Measurements from ENCODE around the gene PROK1.

Gene PROK1

GRCh38 chr1:110466646-110467280, 15.8 kb downstream of the PROK1 start:
- DNase-seq = no peak

- DNase-seq = no peak
These were observed 20.2 kb downstream of the PROK1 start for GRCh38 chr1:110471131-110471530.

- no peak for DNase-seq
These were observed 21.6 kb downstream of the PROK1 start for GRCh38 chr1:110472546-110472945.

GRCh38 chr1:110474444-110474843, 23.5 kb downstream of the PROK1 start:
- no peak for DNase-seq

- no peak for DNase-seq
These were observed 24.5 kb downstream of the PROK1 start for GRCh38 chr1:110475362-110476027.

- DNase-seq = no peak
These were observed 25.2 kb downstream of the PROK1 start for GRCh38 chr1:110476028-110476765.

- no peak for DNase-seq
These were observed 26.1 kb downstream of the PROK1 start for GRCh38 chr1:110477041-110477440.

GRCh38 chr1:110477445-110477957, 26.6 kb downstream of the PROK1 start:
- no peak for DNase-seq

- DNase-seq = no peak
These were observed 27.2 kb downstream of the PROK1 start for GRCh38 chr1:110477967-110478640.

GRCh38 chr1:110478886-110479285, 27.9 kb downstream of the PROK1 start:
- DNase-seq = no peak

- no peak for DNase-seq
These were observed 29.6 kb downstream of the PROK1 start for GRCh38 chr1:110480356-110481096.

GRCh38 chr1:110481968-110482623, 31.1 kb downstream of the PROK1 start:
- no peak for DNase-seq

- DNase-seq = no peak
These were observed 31.8 kb downstream of the PROK1 start for GRCh38 chr1:110482662-110483307.

GRCh38 chr1:110483308-110483685, 32.3 kb downstream of the PROK1 start:
- no peak for DNase-seq

GRCh38 chr1:110484801-110485200, 33.9 kb downstream of the PROK1 start:
- no peak for DNase-seq

GRCh38 chr1:110485725-110486124, 34.8 kb downstream of the PROK1 start:
- DNase-seq = no peak

GRCh38 chr1:110487726-110488125, 36.8 kb downstream of the PROK1 start:
- DNase-seq = no peak

- DNase-seq = no peak
These were observed 37.2 kb downstream of the PROK1 start for GRCh38 chr1:110488161-110488560.

GRCh38 chr1:110488867-110489266, 37.9 kb downstream of the PROK1 start:
- no peak for DNase-seq

- no peak for DNase-seq
These were observed 38.5 kb downstream of the PROK1 start for GRCh38 chr1:110489406-110489805.

- no peak for DNase-seq
These were observed 39.1 kb downstream of the PROK1 start for GRCh38 chr1:110489973-110490542.
